Measurements from ENCODE around the gene TMEM253. TPM values are rescaled to one million over a fixed set of nuclear protein-coding genes. Genes with fewer than 3 reads are reported as not detected.
A peak's percentile ranks its signal among the peaks of the same experiment; 100 is the strongest.

The TMEM253 gene
- total RNA-seq, 1 donor from 2014 or later, result 1.6 TPM

GRCh38 chr14:21106176-21106497 lies 5.3 kb downstream of the TMEM253 start:
- Mint-ChIP-seq H3K4me1 (peaks cover 44% of the 10 kb centered on the region), H3K27me3 (ENCODE audit: low read depth) (no peaks in the 10 kb centered on the region), H3K9me3 (no peaks in the 10 kb centered on the region), H3K27ac (ENCODE audit: unreplicated experiment) (peak overlapping the region; percentile 92), H3K36me3 (ENCODE audit: low read depth) (no peaks in the 10 kb centered on the region), H3K4me3 (peak overlapping the region; percentile 76)
- no peak for DNase-seq (ENCODE audit: low read depth, low spot score)
- TF ChIP-seq CTCF (conservative IDR thresholded peaks at IDR 0.05), result no peak

GRCh38 chr14:21106498-21107282 lies 5.8 kb downstream of the TMEM253 start:
- Mint-ChIP-seq H3K27ac (ENCODE audit: unreplicated experiment) (peak overlapping the region; percentile 92), H3K4me1 (peaks cover 44% of the 10 kb centered on the region), H3K4me3 (peak overlapping the region; percentile 76), H3K9me3 (no peaks in the 10 kb centered on the region), H3K27me3 (ENCODE audit: low read depth) (no peaks in the 10 kb centered on the region), H3K36me3 (ENCODE audit: low read depth) (no peaks in the 10 kb centered on the region)
- peak; percentile 87 for TF ChIP-seq CTCF (conservative IDR thresholded peaks at IDR 0.05)
- DNase-seq (ENCODE audit: low read depth, low spot score), result peak; percentile 85

GRCh38 chr14:21107283-21107800 lies 6.5 kb downstream of the TMEM253 start:
- no peak for DNase-seq (ENCODE audit: low read depth, low spot score)
- no peaks in the 10 kb centered on the region for H3K27me3 Mint-ChIP-seq (ENCODE audit: low read depth)
- no peaks in the 10 kb centered on the region for H3K9me3 Mint-ChIP-seq
- TF ChIP-seq CTCF (conservative IDR thresholded peaks at IDR 0.05), result no peak
- H3K27ac Mint-ChIP-seq (ENCODE audit: unreplicated experiment), result peak overlapping the region; percentile 68
- H3K4me1 Mint-ChIP-seq, result peaks cover 41% of the 10 kb centered on the region
- H3K4me3 Mint-ChIP-seq, result peak overlapping the region; percentile 76
- H3K36me3 Mint-ChIP-seq (ENCODE audit: low read depth), result no peaks in the 10 kb centered on the region

GRCh38 chr14:21108791-21109190 lies 7.9 kb downstream of the TMEM253 start:
- Mint-ChIP-seq H3K36me3 (ENCODE audit: low read depth) (no peaks in the 10 kb centered on the region), H3K27ac (ENCODE audit: unreplicated experiment) (no peak overlapping the region), H3K9me3 (no peaks in the 10 kb centered on the region), H3K4me1 (peaks cover 31% of the 10 kb centered on the region), H3K27me3 (ENCODE audit: low read depth) (no peaks in the 10 kb centered on the region), H3K4me3 (no peak overlapping the region)
- no peak for TF ChIP-seq CTCF (conservative IDR thresholded peaks at IDR 0.05)
- no peak for DNase-seq (ENCODE audit: low read depth, low spot score)

GRCh38 chr14:21109377-21110138 lies 8.7 kb downstream of the TMEM253 start:
- Mint-ChIP-seq H3K9me3 (no peaks in the 10 kb centered on the region), H3K27ac (ENCODE audit: unreplicated experiment) (no peak overlapping the region), H3K36me3 (ENCODE audit: low read depth) (no peaks in the 10 kb centered on the region), H3K27me3 (ENCODE audit: low read depth) (no peaks in the 10 kb centered on the region), H3K4me1 (peaks cover 26% of the 10 kb centered on the region), H3K4me3 (peak overlapping the region; percentile 13)
- TF ChIP-seq CTCF (conservative IDR thresholded peaks at IDR 0.05), result no peak
- no peak for DNase-seq (ENCODE audit: low read depth, low spot score)
